ENCODE measurements around the gene COPS7B. TPM values are rescaled to one million over a fixed set of nuclear protein-coding genes. Genes with fewer than 3 reads are reported as not detected.

COPS7B gene
- total RNA-seq, 4 donors from 2014 or later = 21.3 to 51.3 (median 22.8) TPM

- in situ Hi-C loops (cut with MboI; ENCODE audit: low pct_ligation_motif_present in 1 of 4, low pct_unique_long_range_greater_than_20kb in 1 of 4, low sequenced_read_pairs in 3 of 4) = no loop called here
- Histone ChIP-seq H3K36me3 (no peaks in the 10 kb centered on the region), H3K27me3 (no peaks in the 10 kb centered on the region), H3K27ac (no peak overlapping the region), H3K4me1 (no peaks in the 10 kb centered on the region), H3K4me3 (no peak overlapping the region), H3K9me3 (no peaks in the 10 kb centered on the region)
- TF ChIP-seq CTCF (IDR thresholded peaks at IDR 0.05) (no peak), EP300 (IDR thresholded peaks at IDR 0.05; ENCODE audit: low read depth) (no peak), POLR2A (IDR thresholded peaks at IDR 0.05) (no peak), POLR2AphosphoS5 (IDR thresholded peaks at IDR 0.05) (no peak)
- intact Hi-C loops (cut with DNase I; ENCODE audit: low total_unique reads) = no loop called here
- 90 to 100% methylated on average over 2 to 4 of the region's 4 CpGs for WGBS, 2 donors (ENCODE audit: low coverage in 1 of 2)
- DNase-seq = no peak
Measured at GRCh38 chr2:231764760-231765159, 21.5 kb upstream of the COPS7B start.

- Histone ChIP-seq H3K27ac (no peak overlapping the region), H3K9me3 (no peaks in the 10 kb centered on the region), H3K4me3 (no peak overlapping the region), H3K4me1 (no peaks in the 10 kb centered on the region), H3K27me3 (no peaks in the 10 kb centered on the region), H3K36me3 (no peaks in the 10 kb centered on the region)
- intact Hi-C loops (cut with DNase I; ENCODE audit: low total_unique reads) (no loop called here), in situ Hi-C loops (cut with MboI; ENCODE audit: low pct_ligation_motif_present in 1 of 4, low pct_unique_long_range_greater_than_20kb in 1 of 4, low sequenced_read_pairs in 3 of 4) (no loop called here)
- no peak for DNase-seq
- TF ChIP-seq POLR2A (IDR thresholded peaks at IDR 0.05) = no peak
- TF ChIP-seq POLR2AphosphoS5 (IDR thresholded peaks at IDR 0.05) = no peak
- no peak for TF ChIP-seq CTCF (IDR thresholded peaks at IDR 0.05)
- no peak for TF ChIP-seq EP300 (IDR thresholded peaks at IDR 0.05; ENCODE audit: low read depth)
Measured at GRCh38 chr2:231765496-231765929, 20.7 kb upstream of the COPS7B start.

DNA sequence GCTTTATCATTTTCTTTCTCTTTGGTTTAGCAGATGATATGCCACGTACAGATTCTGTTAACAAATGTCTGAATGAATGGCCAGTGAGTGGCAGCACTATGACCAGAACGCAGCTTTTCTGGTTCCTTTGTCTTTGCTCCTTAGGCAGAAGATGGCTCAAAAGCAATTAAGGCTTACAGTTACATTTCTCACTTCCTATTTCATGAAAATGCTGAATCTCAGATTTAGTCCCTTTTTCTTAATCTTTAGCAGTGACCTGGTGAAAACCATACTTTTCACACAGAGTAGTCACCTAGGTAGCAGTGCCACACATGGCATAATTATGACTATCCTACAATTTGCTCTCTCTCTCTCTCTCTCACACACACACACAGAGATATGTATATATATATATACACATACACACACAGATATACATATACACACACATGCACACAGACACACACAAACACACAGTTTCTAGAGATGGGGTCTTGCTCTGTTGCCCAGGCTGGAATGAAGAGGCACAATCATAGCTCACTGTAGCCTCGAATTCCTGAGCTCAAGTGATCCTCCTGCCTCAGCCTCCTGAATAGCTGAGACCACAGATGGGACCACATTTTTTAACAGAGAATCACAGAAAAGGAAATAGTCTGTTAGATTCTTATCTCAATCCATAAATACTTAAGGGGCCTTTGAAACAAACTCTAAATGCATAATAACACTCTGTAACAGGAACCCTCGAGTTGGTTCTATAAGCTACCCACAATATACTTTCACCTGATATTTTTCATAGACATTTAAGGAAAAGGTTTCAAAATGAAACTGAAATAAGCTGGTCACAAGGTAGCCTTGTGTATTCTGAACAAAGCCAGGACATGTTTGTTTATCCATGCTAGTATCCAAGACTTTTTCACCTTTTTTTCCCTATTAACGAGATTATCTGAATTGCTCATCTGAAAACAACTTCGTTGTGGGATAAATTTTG lies 16.8 kb upstream of the COPS7B start:
- no peaks in the 10 kb centered on the region for H3K36me3 ChIP-seq
- H3K27ac ChIP-seq = no peak overlapping the region
- TF ChIP-seq POLR2A (IDR thresholded peaks at IDR 0.05) (no peak), POLR2AphosphoS5 (IDR thresholded peaks at IDR 0.05) (no peak), EP300 (IDR thresholded peaks at IDR 0.05; ENCODE audit: low read depth) (no peak)
- 72 to 75% methylated on average over 3 to 6 of the region's 6 CpGs for WGBS, 2 donors (ENCODE audit: low coverage in 1 of 2)
- H3K9me3 ChIP-seq = no peaks in the 10 kb centered on the region
- intact Hi-C loops (cut with DNase I; ENCODE audit: low total_unique reads) = no loop called here
- no peak overlapping the region for H3K4me3 ChIP-seq
- no peak for DNase-seq
- in situ Hi-C loops (cut with MboI; ENCODE audit: low pct_ligation_motif_present in 1 of 4, low pct_unique_long_range_greater_than_20kb in 1 of 4, low sequenced_read_pairs in 3 of 4) = no loop called here
- H3K4me1 ChIP-seq = no peaks in the 10 kb centered on the region
- H3K27me3 ChIP-seq = no peaks in the 10 kb centered on the region

DNA sequence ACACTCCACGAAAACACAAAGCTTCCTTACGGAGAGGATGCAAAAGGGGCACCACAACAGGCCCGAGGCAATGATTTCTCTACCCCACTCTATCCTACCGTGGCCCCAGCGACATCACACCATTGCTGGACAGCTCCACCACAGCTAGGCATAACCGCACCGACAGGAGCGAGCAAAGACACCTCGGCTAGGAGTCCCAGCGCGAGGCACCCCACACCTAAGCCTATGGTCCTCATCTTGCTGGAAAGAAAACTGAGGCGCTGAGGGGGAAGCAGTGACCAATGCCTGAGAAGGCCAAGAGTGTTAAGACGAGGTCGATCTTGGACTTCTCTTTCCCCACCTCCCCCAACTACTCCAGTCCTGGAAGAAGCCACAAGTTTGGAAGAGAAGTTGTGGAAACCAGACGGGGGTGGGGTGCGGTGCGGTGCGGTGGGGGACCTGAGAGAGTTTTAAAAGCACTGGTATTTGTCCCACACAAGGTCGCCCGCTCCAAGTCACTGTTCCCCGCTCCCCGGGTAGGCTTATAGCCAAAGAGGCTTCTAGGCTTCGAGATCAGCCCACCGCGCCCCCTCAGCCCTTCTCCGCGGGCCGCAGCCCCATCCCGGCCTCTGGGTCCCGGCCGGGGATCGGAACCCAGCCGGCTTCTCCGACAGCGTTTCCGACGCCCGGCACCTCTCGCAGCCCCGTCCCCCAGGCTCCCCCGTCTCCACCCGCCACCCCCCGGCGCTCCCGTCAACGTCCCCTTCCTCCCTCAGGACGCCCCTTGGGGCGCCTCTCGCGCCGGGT lies 5.9 kb upstream of the COPS7B start:
- in situ Hi-C loops (cut with MboI; ENCODE audit: low pct_ligation_motif_present in 1 of 4, low pct_unique_long_range_greater_than_20kb in 1 of 4, low sequenced_read_pairs in 3 of 4) = no loop called here
- Histone ChIP-seq H3K4me1 (peaks cover 13 to 40% (median 31%) of the 10 kb centered on the region in 4 donors), H3K4me3 (peak overlapping the region; percentile 72 to 97 (median 94)), H3K27me3 (no peaks in the 10 kb centered on the region), H3K36me3 (no peaks in the 10 kb centered on the region), H3K27ac (peak overlapping the region; percentile 85 to 95 (median 88)), H3K9me3 (no peaks in the 10 kb centered on the region)
- peak; percentile 20 for DNase-seq
- TF ChIP-seq CTCF (IDR thresholded peaks at IDR 0.05) (no peak), POLR2AphosphoS5 (IDR thresholded peaks at IDR 0.05) (no peak), POLR2A (IDR thresholded peaks at IDR 0.05) (no peak), EP300 (IDR thresholded peaks at IDR 0.05; ENCODE audit: low read depth) (no peak)
- WGBS, 2 donors (ENCODE audit: low coverage in 1 of 2) = 17 to 43% methylated on average over 10 to 41 of the region's 51 CpGs
- intact Hi-C loops (cut with DNase I; ENCODE audit: low total_unique reads) = no loop called here

Measured in transverse colon (tissue), 4 donors.